Endothelial cell of umbilical vein (primary cell): ENCODE data around the gene MT1E. TPM values are rescaled to one million over a fixed set of nuclear protein-coding genes. Genes with fewer than 3 reads are reported as not detected.

Experiments
- BruUV-seq: library from RNA; stranded (reverse); fragments of 400-500 nt; replicated peaks from 2 replicates; lab custom pipeline; 2021; lab: Mats Ljungman, UMichigan
- CTCF ChIA-PET: fragments of 300-600, 350-600 bp; sonication (Branson Sonifier 250); formaldehyde crosslinking; loops from one replicate; lab custom pipeline; 2021; ENCODE audit warnings: antibody characterized with exemption, inconsistent platforms; lab: Charles Lee
- POLR2A ChIA-PET: fragments of 300-600, 350-600 bp; sonication (Branson Sonifier 250); formaldehyde crosslinking; loops from one replicate; lab custom pipeline; 2021; ENCODE audit warnings: antibody characterized with exemption, inconsistent platforms; lab: Charles Lee
- DNase-seq: peaks from one replicate; pipeline ENCODE4 v3.0.0-alpha.2; 2011; ENCODE audit warnings: low read depth, low spot score
- FAIRE-seq: peaks from 2 replicates; lab custom pipeline; 2011; peaks lifted over from hg19 to GRCh38; lab: Jason Lieb, UNC
- H2AFZ ChIP-seq: 2 replicates; pipeline ENCODE4 v1.6.0; 2012; ENCODE audit warnings: low read depth, low read length, control low read depth, inconsistent platforms
- H3K27ac ChIP-seq: 2 replicates; pipeline ENCODE4 v1.5.1; 2011; ENCODE audit warnings: low read depth, mild to moderate bottlenecking, control low read depth, low read length, moderate library complexity; ENCODE audit not compliant: insufficient read depth
- H3K27me3 ChIP-seq, 2 experiments: 2 replicates each; pipeline versions ENCODE4 v1.6.0 to v1.6.1; 2011; ENCODE audit warnings: low read length in 2 of 2, mixed read lengths in 1 of 2; ENCODE audit not compliant: control insufficient read depth in 2 of 2, insufficient read depth in 2 of 2
- H3K36me3 ChIP-seq, 2 experiments: 2 replicates in 1 of 2; 3 replicates in 1 of 2; pipeline ENCODE4 v1.5.1; 2011; ENCODE audit warnings: low read length in 2 of 2, mild to moderate bottlenecking in 1 of 2, moderate library complexity in 1 of 2; ENCODE audit not compliant: control insufficient read depth in 2 of 2, insufficient read depth in 2 of 2; ENCODE audit errors: extremely low read depth in 1 of 2
- H3K4me1 ChIP-seq: 3 replicates; pipeline ENCODE4 v1.5.1; 2011; ENCODE audit warnings: mild to moderate bottlenecking, low read length; ENCODE audit not compliant: control insufficient read depth, insufficient read depth; ENCODE audit errors: extremely low read depth
- H3K4me2 ChIP-seq: 2 replicates; pipeline ENCODE4 v1.6.1; 2011; ENCODE audit warnings: low read length, control low read depth, mixed read lengths; ENCODE audit not compliant: insufficient read depth
- H3K4me3 ChIP-seq, 3 experiments: fragments of 200-600 bp in 1 of 3; sonication (generic), shearing (Covaris generic) in 1 of 3; replicated peaks in 1 of 3; 2 replicates each; pipeline ENCODE4 v1.5.1; 2011 to 2016; ENCODE audit warnings: control low read depth in 3 of 3, low read length in 3 of 3, mild to moderate bottlenecking in 2 of 3, inconsistent platforms in 1 of 3, low read depth in 1 of 3, moderate library complexity in 1 of 3; ENCODE audit not compliant: insufficient read depth in 1 of 3
- H3K79me2 ChIP-seq: 2 replicates; pipeline ENCODE4 v1.6.0; 2012; ENCODE audit warnings: low read length, inconsistent platforms; ENCODE audit not compliant: control insufficient read depth, insufficient read depth
- H3K9ac ChIP-seq: replicated peaks from 2 replicates; pipeline ENCODE3; 2011; ENCODE audit warnings: low read length, control low read depth; ENCODE audit not compliant: insufficient read depth; ENCODE audit errors: extremely low read depth
- H3K9me1 ChIP-seq: replicated peaks from 3 replicates; pipeline ENCODE4 v1.6.0; 2011; ENCODE audit warnings: mild to moderate bottlenecking, low read length; ENCODE audit not compliant: control insufficient read depth, insufficient read depth; ENCODE audit errors: extremely low read depth
- H3K9me3 ChIP-seq: replicated peaks from 2 replicates; pipeline ENCODE4 v1.5.1; 2012; ENCODE audit warnings: low read length, inconsistent platforms; ENCODE audit not compliant: control insufficient read depth, insufficient read depth
- H4K20me1 ChIP-seq: replicated peaks from 2 replicates; pipeline ENCODE3; 2011; ENCODE audit warnings: mild to moderate bottlenecking, low read length; ENCODE audit not compliant: control insufficient read depth, insufficient read depth; ENCODE audit errors: extremely low read depth
- EZH2 ChIP-seq: IDR thresholded peaks from 2 replicates; pipeline ENCODE4 v1.6.1; 2012; ENCODE audit warnings: borderline replicate concordance, low read depth, mild to moderate bottlenecking, moderate library complexity, low read length, inconsistent platforms; ENCODE audit not compliant: severe bottlenecking
- FOS ChIP-seq: IDR thresholded peaks from 2 replicates; pipeline ENCODE4 v1.6.1; 2011; ENCODE audit warnings: mild to moderate bottlenecking, low read length, moderate library complexity, borderline replicate concordance; ENCODE audit not compliant: insufficient read depth
- GATA2 ChIP-seq: IDR thresholded peaks from 2 replicates; pipeline ENCODE4 v1.7.0; 2011; ENCODE audit warnings: low read depth, mild to moderate bottlenecking, moderate library complexity, mixed read lengths, low read length; ENCODE audit not compliant: insufficient read length, insufficient read depth
- JUN ChIP-seq: IDR thresholded peaks from 2 replicates; pipeline ENCODE4 v1.6.1; 2011; ENCODE audit warnings: borderline replicate concordance, low read depth; ENCODE audit not compliant: insufficient read length, insufficient read depth
- MYC ChIP-seq: IDR thresholded peaks from one replicate; pipeline ENCODE4 v1.6.1; 2011; ENCODE audit warnings: mild to moderate bottlenecking, low read depth, low read length
- POLR2A ChIP-seq: IDR thresholded peaks from 2 replicates; pipeline ENCODE4 v1.6.1; 2012; ENCODE audit warnings: low read depth, mild to moderate bottlenecking, control low read depth, low read length
- POLR2AphosphoS5 ChIP-seq: IDR thresholded peaks from 2 replicates; pipeline ENCODE4 v1.6.1; 2012; ENCODE audit warnings: low read depth, mild to moderate bottlenecking, control low read depth, low read length, moderate library complexity; ENCODE audit not compliant: insufficient read depth
- dilution Hi-C: fragments of 300-500 bp; cut with MboI; formaldehyde crosslinking; loops from one replicate; pipeline ENCODE4 v1.15.0; 2019; ENCODE audit warnings: low sequenced_read_pairs; ENCODE audit not compliant: extremely low pct_ligation_motif_present
- intact Hi-C: fragments of 100-400 bp; cut with micrococcal nuclease; formaldehyde crosslinking; loops from one replicate; pipeline ENCODE4 v1.10.0; 2022
- polyA plus RNA-seq, 4 experiments: library from polyadenylated mRNA; depleted of rRNA in 3 of 4; stranded (reverse) in 3 of 4; unstranded in 1 of 4; fragments of >200 nt; gene quantifications; 2 replicates each; pipeline versions ENCODE4 v1.2.1 to v1.2.3, GENCODE V29; 2011 to 2012; ENCODE audit warnings: missing spikeins in 1 of 4
- total RNA-seq: library from RNA; stranded (reverse); gene quantifications from 2 replicates; pipeline ENCODE4 v1.2.3, GENCODE V29; 2021
- TF ChIP-seq, protein P1 (sequence below), 2 donors: IDR thresholded peaks; 1 replicate in 1 of 2; 2 replicates in 1 of 2; pipeline ENCODE4 v1.5.1; 2011; ENCODE audit warnings: low read length in 2 of 2, mild to moderate bottlenecking in 2 of 2, moderate library complexity in 2 of 2, control low read depth in 1 of 2, inconsistent platforms in 1 of 2, low read depth in 1 of 2; ENCODE audit not compliant: insufficient read depth in 1 of 2; ENCODE audit errors: extremely low read depth in 1 of 2
- TF ChIP-seq, protein P2 (sequence below): IDR thresholded peaks from 2 replicates; pipeline ENCODE4 v1.6.1; 2011; ENCODE audit not compliant: insufficient read depth, insufficient read length

MT1E gene
- total and polyA plus RNA-seq, 2 donors (not counting 3 experiments of a cell fraction or from before 2014, with no cell fraction given): 208 to 346 TPM

DNA sequence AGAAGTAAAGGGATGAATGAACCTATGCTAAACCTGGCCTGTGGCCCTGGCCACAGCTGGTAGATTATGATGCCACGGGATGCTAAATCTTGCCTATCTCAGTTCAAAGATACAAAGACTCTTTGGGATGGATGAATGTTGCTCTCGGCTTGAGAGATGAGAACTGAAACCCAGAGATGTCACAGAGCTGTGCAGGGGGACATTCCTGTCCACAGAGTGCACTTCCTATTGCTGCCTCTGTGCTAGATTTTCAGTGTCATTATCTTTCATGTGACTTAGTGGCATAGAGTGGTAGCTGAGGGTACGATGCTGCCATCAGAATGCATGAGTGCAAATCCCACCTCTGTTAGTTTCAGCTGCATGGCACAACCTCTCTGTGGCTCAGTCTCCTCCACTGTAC lies 4.6 kb downstream of the MT1E start:
- ChIA-PET POLR2A (no interaction called here), CTCF (interaction anchor here (1.0 to 2.5 kb wide), 5 partner anchors 13 to 72 kb away, joined by 3 to 14 read pairs (median 5); no protein-coding TSS in a partner anchor)
- BruUV-seq: no TSS peak
- Histone ChIP-seq H3K4me2 (no peak overlapping the region), H3K4me3 (no peak overlapping the region), H4K20me1 (no peaks in the 10 kb centered on the region), H3K27ac (no peak overlapping the region), H3K27me3 (peaks cover 10 to 12% of the 10 kb centered on the region in 2 experiments), H3K9me1 (no peaks in the 10 kb centered on the region), H3K9ac (no peak overlapping the region), H3K79me2 (peaks cover 9% of the 10 kb centered on the region), H3K36me3 (no peaks in the 10 kb centered on the region), H3K9me3 (no peaks in the 10 kb centered on the region), H3K4me1 (peaks cover 20% of the 10 kb centered on the region), H2AFZ (no peak overlapping the region)
- dilution Hi-C loops: no loop called here
- intact Hi-C loops: no loop called here
- FAIRE-seq (no peak), DNase-seq (no peak)
- TF ChIP-seq, protein P1, sequence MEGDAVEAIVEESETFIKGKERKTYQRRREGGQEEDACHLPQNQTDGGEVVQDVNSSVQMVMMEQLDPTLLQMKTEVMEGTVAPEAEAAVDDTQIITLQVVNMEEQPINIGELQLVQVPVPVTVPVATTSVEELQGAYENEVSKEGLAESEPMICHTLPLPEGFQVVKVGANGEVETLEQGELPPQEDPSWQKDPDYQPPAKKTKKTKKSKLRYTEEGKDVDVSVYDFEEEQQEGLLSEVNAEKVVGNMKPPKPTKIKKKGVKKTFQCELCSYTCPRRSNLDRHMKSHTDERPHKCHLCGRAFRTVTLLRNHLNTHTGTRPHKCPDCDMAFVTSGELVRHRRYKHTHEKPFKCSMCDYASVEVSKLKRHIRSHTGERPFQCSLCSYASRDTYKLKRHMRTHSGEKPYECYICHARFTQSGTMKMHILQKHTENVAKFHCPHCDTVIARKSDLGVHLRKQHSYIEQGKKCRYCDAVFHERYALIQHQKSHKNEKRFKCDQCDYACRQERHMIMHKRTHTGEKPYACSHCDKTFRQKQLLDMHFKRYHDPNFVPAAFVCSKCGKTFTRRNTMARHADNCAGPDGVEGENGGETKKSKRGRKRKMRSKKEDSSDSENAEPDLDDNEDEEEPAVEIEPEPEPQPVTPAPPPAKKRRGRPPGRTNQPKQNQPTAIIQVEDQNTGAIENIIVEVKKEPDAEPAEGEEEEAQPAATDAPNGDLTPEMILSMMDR (IDR thresholded peaks at IDR 0.05; ENCODE audit: extremely low read depth in 1 of 2, insufficient read depth in 1 of 2, low read depth in 1 of 2, low read length in 2 of 2): no peak
- TF ChIP-seq FOS: no peak
- TF ChIP-seq GATA2: no peak
- TF ChIP-seq, protein P2, sequence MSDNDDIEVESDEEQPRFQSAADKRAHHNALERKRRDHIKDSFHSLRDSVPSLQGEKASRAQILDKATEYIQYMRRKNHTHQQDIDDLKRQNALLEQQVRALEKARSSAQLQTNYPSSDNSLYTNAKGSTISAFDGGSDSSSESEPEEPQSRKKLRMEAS: no peak
- no peak for TF ChIP-seq JUN
- no peak for TF ChIP-seq POLR2A
- TF ChIP-seq POLR2AphosphoS5: no peak
- no peak for TF ChIP-seq MYC
- TF ChIP-seq EZH2: no peak
